Measurements from ENCODE around the gene CYGB. TPM values are rescaled to one million over a fixed set of nuclear protein-coding genes. Genes with fewer than 3 reads are reported as not detected.

The CYGB gene
- total RNA-seq, 1 donor from 2014 or later: 9.1 TPM

DNA sequence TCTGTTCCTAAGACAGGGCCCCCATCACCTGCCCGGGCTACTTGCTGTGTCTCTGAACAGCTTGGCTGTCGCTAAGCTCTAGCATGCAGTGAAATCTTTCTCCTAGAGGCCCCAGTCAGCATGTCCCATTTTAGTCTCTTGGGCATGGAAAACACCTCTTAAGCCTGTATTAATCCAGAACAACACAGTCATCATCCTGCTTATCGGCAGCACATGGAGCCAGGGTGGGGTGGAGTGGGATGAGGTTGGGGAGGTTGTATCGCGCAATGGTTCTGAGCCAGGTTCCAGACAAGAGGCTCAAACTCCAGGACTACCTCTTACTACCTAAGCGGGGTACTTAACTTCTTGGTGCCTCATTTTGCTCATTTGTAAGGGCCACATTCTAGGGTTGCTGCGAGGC lies 40.4 kb upstream of the CYGB start:
- Mint-ChIP-seq H3K27ac (ENCODE audit: unreplicated experiment) (no peak overlapping the region), H3K4me3 (ENCODE audit: unreplicated experiment) (no peak overlapping the region), H3K27me3 (ENCODE audit: unreplicated experiment) (no peaks in the 10 kb centered on the region), H3K36me3 (ENCODE audit: unreplicated experiment) (no peaks in the 10 kb centered on the region), H3K4me1 (ENCODE audit: unreplicated experiment) (peaks cover 25% of the 10 kb centered on the region), H3K9me3 (ENCODE audit: unreplicated experiment) (no peaks in the 10 kb centered on the region)
- DNase-seq (ENCODE audit: extremely low spot score, unreplicated experiment): no peak
- TF ChIP-seq, protein P1, sequence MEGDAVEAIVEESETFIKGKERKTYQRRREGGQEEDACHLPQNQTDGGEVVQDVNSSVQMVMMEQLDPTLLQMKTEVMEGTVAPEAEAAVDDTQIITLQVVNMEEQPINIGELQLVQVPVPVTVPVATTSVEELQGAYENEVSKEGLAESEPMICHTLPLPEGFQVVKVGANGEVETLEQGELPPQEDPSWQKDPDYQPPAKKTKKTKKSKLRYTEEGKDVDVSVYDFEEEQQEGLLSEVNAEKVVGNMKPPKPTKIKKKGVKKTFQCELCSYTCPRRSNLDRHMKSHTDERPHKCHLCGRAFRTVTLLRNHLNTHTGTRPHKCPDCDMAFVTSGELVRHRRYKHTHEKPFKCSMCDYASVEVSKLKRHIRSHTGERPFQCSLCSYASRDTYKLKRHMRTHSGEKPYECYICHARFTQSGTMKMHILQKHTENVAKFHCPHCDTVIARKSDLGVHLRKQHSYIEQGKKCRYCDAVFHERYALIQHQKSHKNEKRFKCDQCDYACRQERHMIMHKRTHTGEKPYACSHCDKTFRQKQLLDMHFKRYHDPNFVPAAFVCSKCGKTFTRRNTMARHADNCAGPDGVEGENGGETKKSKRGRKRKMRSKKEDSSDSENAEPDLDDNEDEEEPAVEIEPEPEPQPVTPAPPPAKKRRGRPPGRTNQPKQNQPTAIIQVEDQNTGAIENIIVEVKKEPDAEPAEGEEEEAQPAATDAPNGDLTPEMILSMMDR (IDR thresholded peaks at IDR 0.05): no peak

DNA sequence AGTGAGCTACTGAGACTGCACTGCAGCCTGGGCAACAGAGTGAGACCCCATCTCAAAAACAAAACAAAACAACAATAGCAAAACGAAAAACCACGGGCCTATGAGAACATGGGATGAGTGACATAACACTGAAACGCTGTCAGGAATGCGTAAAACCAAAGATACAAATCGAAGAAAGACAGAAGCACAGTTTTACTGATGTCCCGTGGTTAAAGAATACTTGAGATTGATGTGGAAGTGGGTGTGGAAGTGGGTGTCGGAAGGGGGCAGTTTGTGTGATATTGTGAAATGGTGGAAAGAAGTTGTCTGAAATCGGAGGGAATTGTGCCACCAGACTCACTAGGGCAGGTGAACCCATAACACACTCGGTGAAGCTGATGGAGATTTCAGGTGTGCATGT lies 38.7 kb upstream of the CYGB start:
- Mint-ChIP-seq H3K27ac (ENCODE audit: unreplicated experiment) (no peak overlapping the region), H3K27me3 (ENCODE audit: unreplicated experiment) (no peaks in the 10 kb centered on the region), H3K36me3 (ENCODE audit: unreplicated experiment) (no peaks in the 10 kb centered on the region), H3K9me3 (ENCODE audit: unreplicated experiment) (no peaks in the 10 kb centered on the region), H3K4me1 (ENCODE audit: unreplicated experiment) (peaks cover 18% of the 10 kb centered on the region), H3K4me3 (ENCODE audit: unreplicated experiment) (no peak overlapping the region)
- TF ChIP-seq, protein P1 (IDR thresholded peaks at IDR 0.05): no peak
- DNase-seq (ENCODE audit: extremely low spot score, unreplicated experiment): no peak

GRCh38 chr17:76575570-76575969 lies 38.1 kb upstream of the CYGB start:
- no peak overlapping the region for H3K4me3 Mint-ChIP-seq (ENCODE audit: unreplicated experiment)
- no peak for DNase-seq (ENCODE audit: extremely low spot score, unreplicated experiment)
- H3K9me3 Mint-ChIP-seq (ENCODE audit: unreplicated experiment): no peaks in the 10 kb centered on the region
- TF ChIP-seq, protein P1 (IDR thresholded peaks at IDR 0.05): no peak
- no peak overlapping the region for H3K27ac Mint-ChIP-seq (ENCODE audit: unreplicated experiment)
- no peaks in the 10 kb centered on the region for H3K27me3 Mint-ChIP-seq (ENCODE audit: unreplicated experiment)
- H3K4me1 Mint-ChIP-seq (ENCODE audit: unreplicated experiment): peaks cover 12% of the 10 kb centered on the region
- H3K36me3 Mint-ChIP-seq (ENCODE audit: unreplicated experiment): no peaks in the 10 kb centered on the region

DNA sequence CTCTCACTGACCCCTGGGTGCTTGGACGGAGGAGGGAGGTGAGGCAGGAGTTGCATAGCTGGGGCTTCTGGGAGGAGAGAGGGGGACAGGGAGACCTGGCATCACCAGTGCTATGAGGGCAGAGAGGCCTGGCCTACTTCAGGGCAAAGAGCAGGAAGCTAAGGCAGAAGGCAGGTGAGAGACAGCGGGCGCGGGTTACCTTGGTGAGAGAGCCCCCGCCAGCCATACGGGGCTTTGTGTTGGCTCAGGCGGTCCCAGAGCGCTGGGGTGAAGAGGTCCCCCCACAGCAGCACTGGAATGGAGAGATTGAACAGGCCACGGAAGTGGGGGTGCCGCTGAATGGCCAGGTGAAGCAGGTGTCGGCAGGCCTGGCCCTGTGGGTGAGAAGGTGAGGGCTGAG lies 36.7 kb upstream of the CYGB start:
- Mint-ChIP-seq H3K9me3 (ENCODE audit: unreplicated experiment) (no peaks in the 10 kb centered on the region), H3K4me3 (ENCODE audit: unreplicated experiment) (no peak overlapping the region), H3K27me3 (ENCODE audit: unreplicated experiment) (no peaks in the 10 kb centered on the region), H3K36me3 (ENCODE audit: unreplicated experiment) (no peaks in the 10 kb centered on the region), H3K4me1 (ENCODE audit: unreplicated experiment) (peaks cover 9% of the 10 kb centered on the region), H3K27ac (ENCODE audit: unreplicated experiment) (no peak overlapping the region)
- TF ChIP-seq, protein P1 (IDR thresholded peaks at IDR 0.05): no peak
- DNase-seq (ENCODE audit: extremely low spot score, unreplicated experiment): no peak

DNA sequence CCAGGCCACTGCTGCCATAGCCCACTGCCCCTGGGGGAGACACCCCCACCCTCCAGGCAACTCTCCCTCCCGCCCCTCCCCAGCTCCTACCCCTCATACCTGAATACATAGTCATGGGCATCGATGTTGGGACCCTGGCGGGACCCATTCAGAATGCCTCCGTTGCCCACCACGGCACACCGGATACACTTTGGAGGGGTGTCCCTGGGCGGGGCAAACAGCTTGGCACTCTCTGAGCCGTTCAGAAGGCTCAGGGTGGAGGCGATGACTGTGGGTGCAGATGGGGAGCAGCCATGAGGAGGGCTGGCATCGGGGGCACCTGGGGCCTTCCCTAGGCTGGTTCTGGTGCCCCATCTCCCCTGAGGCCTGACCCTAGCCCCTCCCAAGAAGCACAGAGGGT lies 35.6 kb upstream of the CYGB start:
- no peaks in the 10 kb centered on the region for H3K36me3 Mint-ChIP-seq (ENCODE audit: unreplicated experiment)
- H3K27ac Mint-ChIP-seq (ENCODE audit: unreplicated experiment): no peak overlapping the region
- no peak overlapping the region for H3K4me3 Mint-ChIP-seq (ENCODE audit: unreplicated experiment)
- H3K9me3 Mint-ChIP-seq (ENCODE audit: unreplicated experiment): no peaks in the 10 kb centered on the region
- DNase-seq (ENCODE audit: extremely low spot score, unreplicated experiment): no peak
- H3K27me3 Mint-ChIP-seq (ENCODE audit: unreplicated experiment): no peaks in the 10 kb centered on the region
- H3K4me1 Mint-ChIP-seq (ENCODE audit: unreplicated experiment): peaks cover 7% of the 10 kb centered on the region
- TF ChIP-seq, protein P1 (IDR thresholded peaks at IDR 0.05): no peak

Measured in osteocyte (in vitro differentiated cells).